GM19468 (cell line): ENCODE measurements around the gene PTPN14.

Source experiments
- ATAC-seq: cut with Tn5 transposase; IDR thresholded peaks from one replicate; pipeline ENCODE4 v1.9.1; 2021; ENCODE audit warnings: mild to moderate bottlenecking, moderate library complexity, moderate number of reproducible peaks; ENCODE audit not compliant: unreplicated experiment; ENCODE audit errors: extremely low read depth

The PTPN14 gene

GRCh38 chr1:214300149-214300780 lies 251.1 kb downstream of the PTPN14 start:
- ATAC-seq = no peak
